ENCODE measurements around the gene AARSD1.
"Not testable (repeated sequence)": the region's sequence is repeated elsewhere in the genome, so short reads cannot be mapped to it uniquely, and the experiment has no call there.

The AARSD1 gene

GRCh38 chr17:42920106-42920900 lies 44.0 kb downstream of the AARSD1 start:
- DNase-seq: no peak

GRCh38 chr17:42919522-42920077 lies 44.7 kb downstream of the AARSD1 start:
- DNase-seq: not testable (repeated sequence)

GRCh38 chr17:42918902-42919521 lies 45.2 kb downstream of the AARSD1 start:
- DNase-seq: no peak

- DNase-seq: no peak
Observed at GRCh38 chr17:42917236-42917603, 47.0 kb downstream of the AARSD1 start.

- not testable (repeated sequence) for DNase-seq
Observed at GRCh38 chr17:42916388-42917235, 47.6 kb downstream of the AARSD1 start.

GRCh38 chr17:42915288-42915687 lies 49.0 kb downstream of the AARSD1 start:
- not testable (repeated sequence) for DNase-seq

GRCh38 chr17:42913981-42914617 lies 50.2 kb downstream of the AARSD1 start:
- DNase-seq: no peak

GRCh38 chr17:42913522-42913921 lies 50.7 kb downstream of the AARSD1 start:
- DNase-seq: no peak

GRCh38 chr17:42908872-42909700 lies 55.2 kb downstream of the AARSD1 start:
- DNase-seq: no peak

- DNase-seq: no peak
Observed at GRCh38 chr17:42906772-42907446, 57.3 kb downstream of the AARSD1 start.

GRCh38 chr17:42904110-42904469 lies 60.2 kb downstream of the AARSD1 start:
- no peak for DNase-seq

- no peak for DNase-seq
Observed at GRCh38 chr17:42901535-42902229, 62.6 kb downstream of the AARSD1 start.

Data from hematopoietic multipotent progenitor cell treated with erythropoietin and hydrocortisone succinate and interleukin-3 and kit ligand, for 8 days (in vitro differentiated cells).